GM23338 (cell line): Measurements from ENCODE around the gene SLC37A3.

Experiments
- CREB1 ChIP-seq: fragments of 250-450 bp; sonication (Bioruptor Pico); IDR thresholded peaks from 2 replicates; pipeline ENCODE4 v1.5.0; 2020; ENCODE audit warnings: low read depth, mild to moderate bottlenecking, moderate library complexity
- EZH2 ChIP-seq: fragments of 200-600 bp; sonication (generic); IDR thresholded peaks from one replicate; pipeline ENCODE4 v1.8.0; 2017; ENCODE audit warnings: antibody characterized with exemption, mild to moderate bottlenecking, low read depth; ENCODE audit not compliant: unreplicated experiment
- EZH2phosphoT487 ChIP-seq: fragments of 200-600 bp; sonication (generic); IDR thresholded peaks from one replicate; pipeline ENCODE4 v1.8.1; 2018; ENCODE audit warnings: antibody characterized with exemption; ENCODE audit not compliant: unreplicated experiment
- JUNB ChIP-seq: IDR thresholded peaks from one replicate; pipeline ENCODE4 v1.6.1; 2016; ENCODE audit warnings: antibody characterized with exemption; ENCODE audit not compliant: unreplicated experiment
- NANOG ChIP-seq: IDR thresholded peaks from 2 replicates; pipeline ENCODE4 v1.6.1; 2016; ENCODE audit warnings: antibody characterized with exemption, borderline replicate concordance
- POLR2AphosphoS5 ChIP-seq: IDR thresholded peaks from 2 replicates; pipeline ENCODE4 v1.6.1; 2016; ENCODE audit warnings: antibody characterized with exemption, low read depth
- STAT1 ChIP-seq: IDR thresholded peaks from one replicate; pipeline ENCODE4 v1.6.1; 2016; ENCODE audit warnings: antibody characterized with exemption; ENCODE audit not compliant: unreplicated experiment
- ZNF114 ChIP-seq: fragments of 250-450 bp; sonication (Bioruptor Pico); IDR thresholded peaks from 2 replicates; pipeline ENCODE4 v1.5.0; 2020; ENCODE audit warnings: mild to moderate bottlenecking, moderate library complexity
- ZNF331 ChIP-seq: fragments of 250-450 bp; sonication (Bioruptor Pico); IDR thresholded peaks from 2 replicates; pipeline ENCODE4 v1.5.0; 2020; ENCODE audit warnings: low read depth, mild to moderate bottlenecking, moderate library complexity
- TF ChIP-seq, protein P1 (sequence below), 2 experiments: fragments of 200-600 bp in 1 of 2; sonication (generic) in 1 of 2; conservative IDR thresholded peaks; 2 replicates each; pipeline versions ENCODE4 v1.5.1 to v1.6.1; 2016 to 2017; ENCODE audit warnings: antibody characterized with exemption in 2 of 2, low read depth in 2 of 2, mild to moderate bottlenecking in 2 of 2, moderate library complexity in 1 of 2
- TF ChIP-seq, protein P2 (sequence below): IDR thresholded peaks from one replicate; pipeline ENCODE4 v1.6.1; 2018; ENCODE audit warnings: antibody characterized with exemption; ENCODE audit not compliant: unreplicated experiment
- TF ChIP-seq, protein P3 (sequence below): IDR thresholded peaks from 2 replicates; pipeline ENCODE4 v1.6.1; 2016; ENCODE audit warnings: antibody characterized with exemption
- TF ChIP-seq, protein P4 (sequence below): fragments of 250-450 bp; sonication (Bioruptor Pico); IDR thresholded peaks from 2 replicates; pipeline ENCODE4 v1.5.0; 2020; ENCODE audit warnings: mild to moderate bottlenecking, moderate library complexity

DNA sequence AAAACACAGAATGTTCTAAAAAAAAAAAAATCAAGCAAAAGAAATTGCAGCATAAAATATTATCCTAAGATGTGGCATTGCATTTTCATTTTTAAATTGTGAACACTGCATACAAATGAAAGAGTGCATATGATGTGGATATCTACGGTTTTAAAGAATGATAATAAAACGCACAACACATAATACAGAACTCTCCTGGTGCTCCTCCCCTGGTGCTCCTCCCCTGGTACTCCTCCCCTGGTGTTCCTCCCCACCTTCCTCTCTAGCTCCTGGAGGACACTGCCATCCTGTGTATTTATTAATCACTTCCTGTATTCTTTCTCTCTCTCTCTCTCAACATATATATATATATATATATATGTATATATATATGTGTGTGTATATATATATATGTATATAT is 100.1 kb downstream of the SLC37A3 start:
- TF ChIP-seq, protein P1, sequence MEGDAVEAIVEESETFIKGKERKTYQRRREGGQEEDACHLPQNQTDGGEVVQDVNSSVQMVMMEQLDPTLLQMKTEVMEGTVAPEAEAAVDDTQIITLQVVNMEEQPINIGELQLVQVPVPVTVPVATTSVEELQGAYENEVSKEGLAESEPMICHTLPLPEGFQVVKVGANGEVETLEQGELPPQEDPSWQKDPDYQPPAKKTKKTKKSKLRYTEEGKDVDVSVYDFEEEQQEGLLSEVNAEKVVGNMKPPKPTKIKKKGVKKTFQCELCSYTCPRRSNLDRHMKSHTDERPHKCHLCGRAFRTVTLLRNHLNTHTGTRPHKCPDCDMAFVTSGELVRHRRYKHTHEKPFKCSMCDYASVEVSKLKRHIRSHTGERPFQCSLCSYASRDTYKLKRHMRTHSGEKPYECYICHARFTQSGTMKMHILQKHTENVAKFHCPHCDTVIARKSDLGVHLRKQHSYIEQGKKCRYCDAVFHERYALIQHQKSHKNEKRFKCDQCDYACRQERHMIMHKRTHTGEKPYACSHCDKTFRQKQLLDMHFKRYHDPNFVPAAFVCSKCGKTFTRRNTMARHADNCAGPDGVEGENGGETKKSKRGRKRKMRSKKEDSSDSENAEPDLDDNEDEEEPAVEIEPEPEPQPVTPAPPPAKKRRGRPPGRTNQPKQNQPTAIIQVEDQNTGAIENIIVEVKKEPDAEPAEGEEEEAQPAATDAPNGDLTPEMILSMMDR (conservative IDR thresholded peaks at IDR 0.05; ENCODE audit: low read depth in 2 of 2) = no peak
- TF ChIP-seq STAT1 (no peak), POLR2AphosphoS5 (no peak), ZNF114 (CRISPR knock-in tag) (no peak), EZH2 (no peak), NANOG (no peak), ZNF331 (CRISPR knock-in tag) (no peak), JUNB (no peak), CREB1 (CRISPR knock-in tag) (no peak), EZH2phosphoT487 (no peak)
- TF ChIP-seq, protein P2, sequence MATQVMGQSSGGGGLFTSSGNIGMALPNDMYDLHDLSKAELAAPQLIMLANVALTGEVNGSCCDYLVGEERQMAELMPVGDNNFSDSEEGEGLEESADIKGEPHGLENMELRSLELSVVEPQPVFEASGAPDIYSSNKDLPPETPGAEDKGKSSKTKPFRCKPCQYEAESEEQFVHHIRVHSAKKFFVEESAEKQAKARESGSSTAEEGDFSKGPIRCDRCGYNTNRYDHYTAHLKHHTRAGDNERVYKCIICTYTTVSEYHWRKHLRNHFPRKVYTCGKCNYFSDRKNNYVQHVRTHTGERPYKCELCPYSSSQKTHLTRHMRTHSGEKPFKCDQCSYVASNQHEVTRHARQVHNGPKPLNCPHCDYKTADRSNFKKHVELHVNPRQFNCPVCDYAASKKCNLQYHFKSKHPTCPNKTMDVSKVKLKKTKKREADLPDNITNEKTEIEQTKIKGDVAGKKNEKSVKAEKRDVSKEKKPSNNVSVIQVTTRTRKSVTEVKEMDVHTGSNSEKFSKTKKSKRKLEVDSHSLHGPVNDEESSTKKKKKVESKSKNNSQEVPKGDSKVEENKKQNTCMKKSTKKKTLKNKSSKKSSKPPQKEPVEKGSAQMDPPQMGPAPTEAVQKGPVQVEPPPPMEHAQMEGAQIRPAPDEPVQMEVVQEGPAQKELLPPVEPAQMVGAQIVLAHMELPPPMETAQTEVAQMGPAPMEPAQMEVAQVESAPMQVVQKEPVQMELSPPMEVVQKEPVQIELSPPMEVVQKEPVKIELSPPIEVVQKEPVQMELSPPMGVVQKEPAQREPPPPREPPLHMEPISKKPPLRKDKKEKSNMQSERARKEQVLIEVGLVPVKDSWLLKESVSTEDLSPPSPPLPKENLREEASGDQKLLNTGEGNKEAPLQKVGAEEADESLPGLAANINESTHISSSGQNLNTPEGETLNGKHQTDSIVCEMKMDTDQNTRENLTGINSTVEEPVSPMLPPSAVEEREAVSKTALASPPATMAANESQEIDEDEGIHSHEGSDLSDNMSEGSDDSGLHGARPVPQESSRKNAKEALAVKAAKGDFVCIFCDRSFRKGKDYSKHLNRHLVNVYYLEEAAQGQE = no peak
- TF ChIP-seq, protein P3, sequence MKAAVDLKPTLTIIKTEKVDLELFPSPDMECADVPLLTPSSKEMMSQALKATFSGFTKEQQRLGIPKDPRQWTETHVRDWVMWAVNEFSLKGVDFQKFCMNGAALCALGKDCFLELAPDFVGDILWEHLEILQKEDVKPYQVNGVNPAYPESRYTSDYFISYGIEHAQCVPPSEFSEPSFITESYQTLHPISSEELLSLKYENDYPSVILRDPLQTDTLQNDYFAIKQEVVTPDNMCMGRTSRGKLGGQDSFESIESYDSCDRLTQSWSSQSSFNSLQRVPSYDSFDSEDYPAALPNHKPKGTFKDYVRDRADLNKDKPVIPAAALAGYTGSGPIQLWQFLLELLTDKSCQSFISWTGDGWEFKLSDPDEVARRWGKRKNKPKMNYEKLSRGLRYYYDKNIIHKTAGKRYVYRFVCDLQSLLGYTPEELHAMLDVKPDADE = no peak
- TF ChIP-seq, protein P4, sequence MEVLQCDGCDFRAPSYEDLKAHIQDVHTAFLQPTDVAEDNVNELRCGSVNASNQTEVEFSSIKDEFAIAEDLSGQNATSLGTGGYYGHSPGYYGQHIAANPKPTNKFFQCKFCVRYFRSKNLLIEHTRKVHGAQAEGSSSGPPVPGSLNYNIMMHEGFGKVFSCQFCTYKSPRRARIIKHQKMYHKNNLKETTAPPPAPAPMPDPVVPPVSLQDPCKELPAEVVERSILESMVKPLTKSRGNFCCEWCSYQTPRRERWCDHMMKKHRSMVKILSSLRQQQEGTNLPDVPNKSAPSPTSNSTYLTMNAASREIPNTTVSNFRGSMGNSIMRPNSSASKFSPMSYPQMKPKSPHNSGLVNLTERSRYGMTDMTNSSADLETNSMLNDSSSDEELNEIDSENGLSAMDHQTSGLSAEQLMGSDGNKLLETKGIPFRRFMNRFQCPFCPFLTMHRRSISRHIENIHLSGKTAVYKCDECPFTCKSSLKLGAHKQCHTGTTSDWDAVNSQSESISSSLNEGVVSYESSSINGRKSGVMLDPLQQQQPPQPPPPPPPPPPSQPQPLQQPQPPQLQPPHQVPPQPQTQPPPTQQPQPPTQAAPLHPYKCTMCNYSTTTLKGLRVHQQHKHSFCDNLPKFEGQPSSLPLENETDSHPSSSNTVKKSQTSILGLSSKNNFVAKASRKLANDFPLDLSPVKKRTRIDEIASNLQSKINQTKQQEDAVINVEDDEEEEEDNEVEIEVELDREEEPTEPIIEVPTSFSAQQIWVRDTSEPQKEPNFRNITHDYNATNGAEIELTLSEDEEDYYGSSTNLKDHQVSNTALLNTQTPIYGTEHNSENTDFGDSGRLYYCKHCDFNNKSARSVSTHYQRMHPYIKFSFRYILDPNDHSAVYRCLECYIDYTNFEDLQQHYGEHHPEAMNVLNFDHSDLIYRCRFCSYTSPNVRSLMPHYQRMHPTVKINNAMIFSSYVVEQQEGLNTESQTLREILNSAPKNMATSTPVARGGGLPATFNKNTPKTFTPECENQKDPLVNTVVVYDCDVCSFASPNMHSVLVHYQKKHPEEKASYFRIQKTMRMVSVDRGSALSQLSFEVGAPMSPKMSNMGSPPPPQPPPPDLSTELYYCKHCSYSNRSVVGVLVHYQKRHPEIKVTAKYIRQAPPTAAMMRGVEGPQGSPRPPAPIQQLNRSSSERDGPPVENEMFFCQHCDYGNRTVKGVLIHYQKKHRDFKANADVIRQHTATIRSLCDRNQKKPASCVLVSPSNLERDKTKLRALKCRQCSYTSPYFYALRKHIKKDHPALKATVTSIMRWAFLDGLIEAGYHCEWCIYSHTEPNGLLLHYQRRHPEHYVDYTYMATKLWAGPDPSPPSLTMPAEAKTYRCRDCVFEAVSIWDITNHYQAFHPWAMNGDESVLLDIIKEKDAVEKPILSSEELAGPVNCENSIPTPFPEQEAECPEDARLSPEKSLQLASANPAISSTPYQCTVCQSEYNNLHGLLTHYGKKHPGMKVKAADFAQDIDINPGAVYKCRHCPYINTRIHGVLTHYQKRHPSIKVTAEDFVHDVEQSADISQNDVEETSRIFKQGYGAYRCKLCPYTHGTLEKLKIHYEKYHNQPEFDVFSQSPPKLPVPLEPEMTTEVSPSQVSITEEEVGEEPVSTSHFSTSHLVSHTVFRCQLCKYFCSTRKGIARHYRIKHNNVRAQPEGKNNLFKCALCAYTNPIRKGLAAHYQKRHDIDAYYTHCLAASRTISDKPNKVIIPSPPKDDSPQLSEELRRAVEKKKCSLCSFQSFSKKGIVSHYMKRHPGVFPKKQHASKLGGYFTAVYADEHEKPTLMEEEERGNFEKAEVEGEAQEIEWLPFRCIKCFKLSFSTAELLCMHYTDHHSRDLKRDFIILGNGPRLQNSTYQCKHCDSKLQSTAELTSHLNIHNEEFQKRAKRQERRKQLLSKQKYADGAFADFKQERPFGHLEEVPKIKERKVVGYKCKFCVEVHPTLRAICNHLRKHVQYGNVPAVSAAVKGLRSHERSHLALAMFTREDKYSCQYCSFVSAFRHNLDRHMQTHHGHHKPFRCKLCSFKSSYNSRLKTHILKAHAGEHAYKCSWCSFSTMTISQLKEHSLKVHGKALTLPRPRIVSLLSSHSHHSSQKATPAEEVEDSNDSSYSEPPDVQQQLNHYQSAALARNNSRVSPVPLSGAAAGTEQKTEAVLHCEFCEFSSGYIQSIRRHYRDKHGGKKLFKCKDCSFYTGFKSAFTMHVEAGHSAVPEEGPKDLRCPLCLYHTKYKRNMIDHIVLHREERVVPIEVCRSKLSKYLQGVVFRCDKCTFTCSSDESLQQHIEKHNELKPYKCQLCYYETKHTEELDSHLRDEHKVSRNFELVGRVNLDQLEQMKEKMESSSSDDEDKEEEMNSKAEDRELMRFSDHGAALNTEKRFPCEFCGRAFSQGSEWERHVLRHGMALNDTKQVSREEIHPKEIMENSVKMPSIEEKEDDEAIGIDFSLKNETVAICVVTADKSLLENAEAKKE (CRISPR knock-in tag) = no peak
